ENCODE results near the gene TICAM2. TPM values are rescaled to one million over a fixed set of nuclear protein-coding genes. Genes with fewer than 3 reads are reported as not detected.

The TICAM2 gene
- polyA plus RNA-seq, 1 donor (not counting 4 experiments of a cell fraction or from before 2014, with no cell fraction given), result not detected

- H2AFZ ChIP-seq (ENCODE audit: control insufficient read depth, low read length), result no peak overlapping the region
- no peaks in the 10 kb centered on the region for H3K27me3 ChIP-seq (ENCODE audit: control insufficient read depth, extremely low read depth, insufficient read depth, low read length)
- TF ChIP-seq EZH2 (IDR thresholded peaks at IDR 0.05; ENCODE audit: low read length), result no peak
- no peak for TF ChIP-seq CTCF (optimal IDR thresholded peaks at IDR 0.05 in 1 of 3, IDR thresholded peaks at IDR 0.05 in 1 of 3, conservative IDR thresholded peaks at IDR 0.05 in 1 of 3; ENCODE audit: extremely low read depth in 1 of 3, insufficient read depth in 2 of 3, low read length in 3 of 3)
- dilution Hi-C loops (cut with MboI; ENCODE audit: extremely low pct_ligation_motif_present, low sequenced_read_pairs), result no loop called here
- no peaks in the 10 kb centered on the region for H4K20me1 ChIP-seq (ENCODE audit: control insufficient read depth, extremely low read depth, insufficient read depth, low read length)
- H3K9ac ChIP-seq (ENCODE audit: control insufficient read depth, extremely low read depth, insufficient read depth, low read length), result no peak overlapping the region
- DNase-seq (ENCODE audit: low read depth, low spot score), result no peak
- H3K4me2 ChIP-seq (ENCODE audit: control insufficient read depth, extremely low read depth, insufficient read depth, low read depth, low read length), result no peak overlapping the region
- H3K79me2 ChIP-seq (ENCODE audit: control insufficient read depth, insufficient read depth, low read length), result no peaks in the 10 kb centered on the region
- no peaks in the 10 kb centered on the region for H3K36me3 ChIP-seq (ENCODE audit: control insufficient read depth in 2 of 2, extremely low read depth in 1 of 2, insufficient read depth in 2 of 2, low read length in 2 of 2)
- no peaks in the 10 kb centered on the region for H3K9me1 ChIP-seq (ENCODE audit: control insufficient read depth, extremely low read depth, insufficient read depth, low read length)
- no peaks in the 10 kb centered on the region for H3K9me3 ChIP-seq (ENCODE audit: control insufficient read depth, low read depth, low read length)
- H3K4me3 ChIP-seq (ENCODE audit: control insufficient read depth in 2 of 3, extremely low read depth in 1 of 3, insufficient read depth in 2 of 3, low read depth in 1 of 3, low read length in 3 of 3), result no peak overlapping the region
- no peak overlapping the region for H3K27ac ChIP-seq (ENCODE audit: control insufficient read depth, insufficient read depth, low read length)
- no peak for FAIRE-seq
- peaks cover 15% of the 10 kb centered on the region for H3K4me1 ChIP-seq (ENCODE audit: control insufficient read depth, extremely low read depth, insufficient read depth, low read length)
Measured at GRCh38 chr5:115577329-115577728, 24.9 kb downstream of the TICAM2 start.

GRCh38 chr5:115575167-115576070 is 26.9 kb downstream of the TICAM2 start:
- no peaks in the 10 kb centered on the region for H3K9me3 ChIP-seq (ENCODE audit: control insufficient read depth, low read depth, low read length)
- no peak overlapping the region for H3K27ac ChIP-seq (ENCODE audit: control insufficient read depth, insufficient read depth, low read length)
- no peaks in the 10 kb centered on the region for H3K9me1 ChIP-seq (ENCODE audit: control insufficient read depth, extremely low read depth, insufficient read depth, low read length)
- DNase-seq (ENCODE audit: low read depth, low spot score) (no peak), FAIRE-seq (peak; percentile 75)
- H3K27me3 ChIP-seq (ENCODE audit: control insufficient read depth, extremely low read depth, insufficient read depth, low read length), result no peaks in the 10 kb centered on the region
- H3K4me2 ChIP-seq (ENCODE audit: control insufficient read depth, extremely low read depth, insufficient read depth, low read depth, low read length), result no peak overlapping the region
- H3K4me3 ChIP-seq (ENCODE audit: control insufficient read depth in 2 of 3, extremely low read depth in 1 of 3, insufficient read depth in 2 of 3, low read depth in 1 of 3, low read length in 3 of 3), result no peak overlapping the region
- no peak for TF ChIP-seq EZH2 (IDR thresholded peaks at IDR 0.05; ENCODE audit: low read length)
- dilution Hi-C loops (cut with MboI; ENCODE audit: extremely low pct_ligation_motif_present, low sequenced_read_pairs), result no loop called here
- peaks cover 15% of the 10 kb centered on the region for H3K4me1 ChIP-seq (ENCODE audit: control insufficient read depth, extremely low read depth, insufficient read depth, low read length)
- H3K79me2 ChIP-seq (ENCODE audit: control insufficient read depth, insufficient read depth, low read length), result no peaks in the 10 kb centered on the region
- peak overlapping the region; percentile 57 for H2AFZ ChIP-seq (ENCODE audit: control insufficient read depth, low read length)
- no peaks in the 10 kb centered on the region for H4K20me1 ChIP-seq (ENCODE audit: control insufficient read depth, extremely low read depth, insufficient read depth, low read length)
- H3K9ac ChIP-seq (ENCODE audit: control insufficient read depth, extremely low read depth, insufficient read depth, low read length), result no peak overlapping the region
- H3K36me3 ChIP-seq (ENCODE audit: control insufficient read depth in 2 of 2, extremely low read depth in 1 of 2, insufficient read depth in 2 of 2, low read length in 2 of 2), result no peaks in the 10 kb centered on the region

Measured in keratinocyte (primary cell).